ENCODE data around the gene ZNF423. TPM values are rescaled to one million over a fixed set of nuclear protein-coding genes. Genes with fewer than 3 reads are reported as not detected.

Gene ZNF423
- total RNA-seq, 2 experiments from 2014 or later, result not detected

DNA sequence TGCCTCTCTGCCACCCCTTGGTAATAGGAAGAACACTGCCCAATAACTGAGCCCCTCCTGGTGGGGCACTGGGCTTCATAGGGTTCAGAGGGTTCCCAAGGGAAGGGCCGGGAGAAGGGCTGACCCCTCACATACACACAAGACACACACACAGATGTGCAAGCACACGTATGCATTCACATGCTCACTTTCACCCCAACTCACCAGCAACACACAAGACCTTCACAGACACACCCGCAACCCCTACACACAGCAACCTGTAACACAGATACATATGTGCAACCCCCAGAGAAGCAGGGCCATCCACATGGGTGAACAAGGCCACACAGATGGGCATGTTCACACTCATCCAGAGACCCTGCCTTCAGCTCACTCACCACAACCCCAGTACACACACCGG is 225.1 kb downstream of the ZNF423 start:
- no peaks in the 10 kb centered on the region for H3K27me3 Mint-ChIP-seq
- TF ChIP-seq, protein P1, sequence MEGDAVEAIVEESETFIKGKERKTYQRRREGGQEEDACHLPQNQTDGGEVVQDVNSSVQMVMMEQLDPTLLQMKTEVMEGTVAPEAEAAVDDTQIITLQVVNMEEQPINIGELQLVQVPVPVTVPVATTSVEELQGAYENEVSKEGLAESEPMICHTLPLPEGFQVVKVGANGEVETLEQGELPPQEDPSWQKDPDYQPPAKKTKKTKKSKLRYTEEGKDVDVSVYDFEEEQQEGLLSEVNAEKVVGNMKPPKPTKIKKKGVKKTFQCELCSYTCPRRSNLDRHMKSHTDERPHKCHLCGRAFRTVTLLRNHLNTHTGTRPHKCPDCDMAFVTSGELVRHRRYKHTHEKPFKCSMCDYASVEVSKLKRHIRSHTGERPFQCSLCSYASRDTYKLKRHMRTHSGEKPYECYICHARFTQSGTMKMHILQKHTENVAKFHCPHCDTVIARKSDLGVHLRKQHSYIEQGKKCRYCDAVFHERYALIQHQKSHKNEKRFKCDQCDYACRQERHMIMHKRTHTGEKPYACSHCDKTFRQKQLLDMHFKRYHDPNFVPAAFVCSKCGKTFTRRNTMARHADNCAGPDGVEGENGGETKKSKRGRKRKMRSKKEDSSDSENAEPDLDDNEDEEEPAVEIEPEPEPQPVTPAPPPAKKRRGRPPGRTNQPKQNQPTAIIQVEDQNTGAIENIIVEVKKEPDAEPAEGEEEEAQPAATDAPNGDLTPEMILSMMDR (IDR thresholded peaks at IDR 0.05), result no peak
- ChIA-PET POLR2A (no interaction called here), CTCF (no interaction called here)
- H3K36me3 Mint-ChIP-seq (ENCODE audit: low read depth), result no peaks in the 10 kb centered on the region
- H3K4me1 Mint-ChIP-seq (ENCODE audit: low read depth), result no peaks in the 10 kb centered on the region
- H3K9me3 Mint-ChIP-seq, result no peaks in the 10 kb centered on the region
- H3K27ac Mint-ChIP-seq, result no peak overlapping the region
- DNase-seq (no peak), ATAC-seq (no peak)
- intact Hi-C loops (cut with micrococcal nuclease), result no loop called here
- no peak overlapping the region for H3K4me3 Mint-ChIP-seq

DNA sequence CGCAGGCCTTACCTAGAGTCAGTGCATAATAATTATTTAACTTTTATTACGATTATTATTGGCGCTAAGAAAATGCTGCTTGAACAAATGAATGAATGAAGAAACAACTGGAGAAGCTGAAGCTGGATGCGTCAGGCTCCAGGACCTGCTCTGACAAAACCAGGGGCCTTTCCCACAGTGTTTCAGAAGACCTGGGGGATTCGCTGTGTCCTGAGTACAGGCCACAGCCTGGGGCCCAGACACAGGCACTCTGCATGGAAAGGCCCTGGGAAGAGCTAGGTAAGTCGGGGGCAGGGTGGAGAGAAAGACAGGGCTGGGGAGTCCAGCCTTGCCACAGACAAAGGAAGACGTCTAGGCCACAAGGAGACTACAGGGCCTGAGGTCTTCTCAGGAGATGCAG is 226.1 kb downstream of the ZNF423 start:
- Mint-ChIP-seq H3K36me3 (ENCODE audit: low read depth) (no peaks in the 10 kb centered on the region), H3K4me1 (ENCODE audit: low read depth) (no peaks in the 10 kb centered on the region), H3K27me3 (no peaks in the 10 kb centered on the region), H3K9me3 (no peaks in the 10 kb centered on the region), H3K27ac (no peak overlapping the region), H3K4me3 (no peak overlapping the region)
- intact Hi-C loops (cut with micrococcal nuclease), result no loop called here
- ATAC-seq (no peak), DNase-seq (no peak)
- CTCF ChIA-PET, result no interaction called here
- POLR2A ChIA-PET, result no interaction called here
- TF ChIP-seq, protein P1 (IDR thresholded peaks at IDR 0.05), result no peak

DNA sequence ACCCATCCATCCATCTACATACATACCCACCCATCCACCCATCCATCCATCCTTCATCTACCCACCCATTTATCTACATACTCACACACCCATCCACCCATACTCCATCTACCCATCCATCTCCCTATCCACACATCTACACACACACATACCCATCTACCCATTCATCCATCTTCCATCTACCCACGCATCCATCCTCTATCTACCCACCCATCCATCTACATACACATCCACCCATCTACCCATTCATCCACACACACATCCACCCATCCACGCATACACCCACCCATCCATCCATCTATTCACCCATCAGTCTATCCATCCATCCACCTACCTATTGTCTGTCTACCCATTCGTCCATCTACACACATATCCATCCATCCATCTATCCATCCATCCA is 227.8 kb downstream of the ZNF423 start:
- ATAC-seq, result no peak
- Mint-ChIP-seq H3K9me3 (no peaks in the 10 kb centered on the region), H3K4me3 (no peak overlapping the region), H3K27ac (no peak overlapping the region), H3K4me1 (ENCODE audit: low read depth) (no peaks in the 10 kb centered on the region), H3K27me3 (no peaks in the 10 kb centered on the region), H3K36me3 (ENCODE audit: low read depth) (no peaks in the 10 kb centered on the region)
- intact Hi-C loops (cut with micrococcal nuclease), result no loop called here
- POLR2A ChIA-PET, result no interaction called here
- TF ChIP-seq, protein P1 (IDR thresholded peaks at IDR 0.05), result no peak
- CTCF ChIA-PET, result no interaction called here
- no peak for DNase-seq

DNA sequence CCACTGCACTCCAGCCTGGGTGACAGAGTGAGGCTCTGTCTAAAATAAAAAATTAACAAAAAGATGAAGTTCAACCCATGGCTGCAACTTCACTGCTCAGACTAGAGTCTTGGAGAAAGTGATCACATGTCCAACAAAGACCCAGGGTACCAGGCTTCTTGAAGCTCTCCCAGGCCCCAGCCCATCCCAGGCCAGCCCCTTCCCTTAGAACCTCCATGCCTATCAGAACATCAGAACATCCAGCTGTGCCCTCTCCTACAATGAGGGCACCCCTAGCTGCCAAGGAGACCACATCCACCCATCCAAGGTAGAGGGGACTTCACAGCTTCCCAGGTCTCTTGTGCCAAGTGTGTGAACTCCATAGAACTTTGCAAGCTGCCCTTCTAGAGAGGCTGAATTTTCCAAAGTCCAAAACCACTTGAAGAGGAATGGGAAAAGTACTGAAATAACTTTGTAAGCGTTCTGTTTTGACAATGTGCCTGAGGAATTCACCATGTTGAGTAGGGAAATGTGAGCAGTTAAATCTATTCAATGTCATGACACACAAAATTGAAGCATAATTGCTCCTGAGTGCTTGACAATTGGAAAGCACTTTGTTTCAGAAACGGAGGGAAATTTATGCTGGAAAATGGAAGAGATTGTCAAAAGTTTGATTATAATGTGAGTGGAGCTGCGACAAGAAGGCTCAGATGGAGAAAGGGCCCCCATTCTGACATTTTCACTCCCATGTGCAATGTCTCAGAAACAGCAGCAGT is 230.4 kb downstream of the ZNF423 start:
- Mint-ChIP-seq H3K9me3 (no peaks in the 10 kb centered on the region), H3K4me3 (no peak overlapping the region), H3K36me3 (ENCODE audit: low read depth) (no peaks in the 10 kb centered on the region), H3K4me1 (ENCODE audit: low read depth) (no peaks in the 10 kb centered on the region), H3K27ac (no peak overlapping the region), H3K27me3 (no peaks in the 10 kb centered on the region)
- ATAC-seq (no peak), DNase-seq (no peak)
- ChIA-PET CTCF (no interaction called here), POLR2A (no interaction called here)
- TF ChIP-seq, protein P1 (IDR thresholded peaks at IDR 0.05), result no peak
- intact Hi-C loops (cut with micrococcal nuclease), result no loop called here

DNA sequence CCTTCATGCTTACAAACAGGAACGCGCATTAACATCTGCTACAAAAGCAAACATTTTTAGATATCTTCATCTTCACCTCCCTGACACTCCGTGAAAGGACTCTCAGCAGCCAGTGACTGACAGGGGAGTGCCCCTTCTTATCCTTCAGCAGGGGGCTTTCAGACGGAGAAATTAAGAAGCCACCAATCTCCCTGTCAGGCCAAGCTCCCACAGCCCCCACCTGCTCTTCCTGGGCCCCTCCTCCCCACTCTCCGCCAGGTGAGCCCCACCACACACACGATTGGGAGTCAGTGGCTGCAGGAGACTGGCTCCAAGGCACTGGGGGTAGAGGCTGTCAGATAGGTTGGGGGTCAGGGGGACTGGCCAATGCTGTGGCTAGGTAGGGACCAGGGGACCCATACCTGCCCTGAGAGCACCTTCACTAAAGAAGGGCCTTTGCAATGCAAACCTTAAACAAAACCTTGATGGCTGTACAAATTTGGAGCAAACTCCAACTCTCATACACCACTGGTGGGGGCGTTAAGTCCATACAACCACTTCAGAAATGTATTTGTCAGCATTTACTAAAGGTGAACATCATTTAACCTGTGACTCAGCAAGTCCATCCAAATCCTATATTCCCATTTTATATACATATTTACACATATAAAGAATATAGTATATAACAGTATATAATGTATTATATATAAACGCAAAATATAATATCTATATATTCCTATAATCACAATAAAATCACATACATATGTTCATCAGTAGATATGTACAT is 232.2 kb downstream of the ZNF423 start:
- no peak overlapping the region for H3K4me3 Mint-ChIP-seq
- POLR2A ChIA-PET, result no interaction called here
- H3K9me3 Mint-ChIP-seq, result no peaks in the 10 kb centered on the region
- H3K36me3 Mint-ChIP-seq (ENCODE audit: low read depth), result no peaks in the 10 kb centered on the region
- intact Hi-C loops (cut with micrococcal nuclease), result no loop called here
- no peak for ATAC-seq
- no peaks in the 10 kb centered on the region for H3K4me1 Mint-ChIP-seq (ENCODE audit: low read depth)
- no peak overlapping the region for H3K27ac Mint-ChIP-seq
- TF ChIP-seq, protein P1 (IDR thresholded peaks at IDR 0.05), result no peak
- no peak for DNase-seq
- no peaks in the 10 kb centered on the region for H3K27me3 Mint-ChIP-seq
- CTCF ChIA-PET, result no interaction called here

All from activated CD8-positive, alpha-beta T cell treated with anti-CD3 and anti-CD28 coated beads for 36 hours (primary cell).